IMR-90 (cell line): Measurements from ENCODE around the gene ABR. TPM values are rescaled to one million over a fixed set of nuclear protein-coding genes. Genes with fewer than 3 reads are reported as not detected.

ENCODE experiments used
- ATAC-seq: fragments of 200-7000 bp; cut with Tn5 transposase; 2 replicates; pipeline ENCODE4 v1.9.1; 2020; ENCODE audit warnings: low read depth, mild to moderate bottlenecking, moderate library complexity
- BruUV-seq: library from RNA; stranded (reverse); fragments of 400-500 nt; replicated peaks from 2 replicates; lab custom pipeline; 2021; lab: Mats Ljungman, UMichigan
- CTCF ChIA-PET: fragments of 300-600 bp; formaldehyde crosslinking; extraction: SDS; loops from one replicate; lab custom pipeline; 2021; ENCODE audit warnings: antibody characterized with exemption; lab: Yijun Ruan, JAX
- POLR2A ChIA-PET: fragments of 300-600 bp; sonication (Branson Sonifier 250); formaldehyde crosslinking; loops from one replicate; lab custom pipeline; 2022; ENCODE audit warnings: antibody characterized with exemption; ENCODE audit not compliant: unreplicated experiment; lab: Charles Lee
- DNase-seq: peaks from one replicate; pipeline ENCODE4 v3.0.0; 2013
- H2AFZ ChIP-seq: replicated peaks from 2 replicates; pipeline ENCODE3; 2013; ENCODE audit warnings: low read length, mild to moderate bottlenecking; ENCODE audit not compliant: poor library complexity
- H2AK5ac ChIP-seq: 2 replicates; pipeline ENCODE4 v1.6.1; 2013; ENCODE audit warnings: low read depth, low read length, inconsistent platforms
- H2AK9ac ChIP-seq: replicated peaks from 2 replicates; pipeline ENCODE3; 2013; ENCODE audit warnings: mild to moderate bottlenecking, low read depth, low read length, moderate library complexity; ENCODE audit not compliant: poor library complexity
- H2BK120ac ChIP-seq: 2 replicates; pipeline ENCODE4 v1.6.1; 2013; ENCODE audit warnings: low read depth, low read length, inconsistent platforms
- H2BK15ac ChIP-seq: 3 replicates; pipeline ENCODE4 v1.6.1; 2013; ENCODE audit warnings: low read depth, low read length, inconsistent platforms
- H2BK20ac ChIP-seq: 2 replicates; pipeline ENCODE4 v1.6.1; 2013; ENCODE audit warnings: low read depth, mild to moderate bottlenecking, inconsistent platforms, low read length, moderate library complexity
- H2BK5ac ChIP-seq: 2 replicates; pipeline ENCODE4 v1.6.1; 2013; ENCODE audit warnings: mild to moderate bottlenecking, low read depth, low read length, inconsistent platforms; ENCODE audit not compliant: poor library complexity, severe bottlenecking
- H3K14ac ChIP-seq: replicated peaks from 2 replicates; pipeline ENCODE4 v1.6.1; 2013; ENCODE audit warnings: low read depth, low read length, inconsistent platforms
- H3K18ac ChIP-seq: 2 replicates; pipeline ENCODE4 v1.6.1; 2013; ENCODE audit warnings: low read depth, low read length, control low read depth
- H3K23ac ChIP-seq: 2 replicates; pipeline ENCODE4 v1.6.1; 2013; ENCODE audit warnings: low read depth, low read length, inconsistent platforms
- H3K27ac ChIP-seq: 2 replicates; pipeline ENCODE4 v1.5.1; 2013; ENCODE audit warnings: mild to moderate bottlenecking, control low read depth, low read length; ENCODE audit not compliant: insufficient read depth
- H3K27me3 ChIP-seq: 2 replicates; pipeline ENCODE4 v1.6.1; 2013; ENCODE audit warnings: low read length; ENCODE audit not compliant: control insufficient read depth, insufficient read depth
- H3K36me3 ChIP-seq: 2 replicates; pipeline ENCODE4 v1.6.1; 2013; ENCODE audit warnings: low read length, mixed read lengths; ENCODE audit not compliant: control insufficient read depth, insufficient read depth
- H3K4ac ChIP-seq: 2 replicates; pipeline ENCODE4 v1.6.1; 2013; ENCODE audit warnings: low read depth, low read length, inconsistent platforms
- H3K4me1 ChIP-seq: 2 replicates; pipeline ENCODE4 v1.6.1; 2013; ENCODE audit warnings: low read length, mixed read lengths; ENCODE audit not compliant: control insufficient read depth, insufficient read depth
- H3K4me2 ChIP-seq: 2 replicates; pipeline ENCODE4 v1.6.1; 2013; ENCODE audit warnings: low read depth, mild to moderate bottlenecking, control low read depth, low read length, moderate library complexity
- H3K4me3 ChIP-seq: 2 replicates; pipeline ENCODE4 v1.5.1; 2013; ENCODE audit warnings: low read depth, mild to moderate bottlenecking, control low read depth, low read length, moderate library complexity; ENCODE audit not compliant: insufficient read depth
- H3K56ac ChIP-seq: 2 replicates; pipeline ENCODE4 v1.6.1; 2013; ENCODE audit warnings: low read length, inconsistent platforms; ENCODE audit not compliant: insufficient read depth; ENCODE audit errors: extremely low read depth
- H3K79me1 ChIP-seq, 2 experiments: 2 replicates each; pipeline ENCODE4 v1.6.1; 2013; ENCODE audit warnings: low read length in 2 of 2, inconsistent platforms in 1 of 2, low read depth in 1 of 2
- H3K9ac ChIP-seq: 2 replicates; pipeline ENCODE4 v1.6.1; 2013; ENCODE audit warnings: low read depth, low read length, control low read depth
- H3K9me1 ChIP-seq: 2 replicates; pipeline ENCODE4 v1.6.1; 2013; ENCODE audit warnings: low read length, inconsistent platforms; ENCODE audit not compliant: insufficient read depth
- H3K9me3 ChIP-seq: 2 replicates; pipeline ENCODE4 v1.6.1; 2013; ENCODE audit warnings: low read length; ENCODE audit not compliant: control insufficient read depth, insufficient read depth
- H4K20me1 ChIP-seq: 2 replicates; pipeline ENCODE4 v1.6.1; 2013; ENCODE audit warnings: low read length, inconsistent platforms; ENCODE audit not compliant: insufficient read depth
- H4K5ac ChIP-seq: 2 replicates; pipeline ENCODE4 v1.6.1; 2013; ENCODE audit warnings: mild to moderate bottlenecking, low read depth, low read length, control low read depth
- H4K8ac ChIP-seq, 2 experiments: 2 replicates each; pipeline ENCODE4 v1.6.1; 2013; ENCODE audit warnings: low read depth in 2 of 2, low read length in 2 of 2, control low read depth in 1 of 2, inconsistent platforms in 1 of 2
- H4K91ac ChIP-seq: 2 replicates; pipeline ENCODE4 v1.6.1; 2013; ENCODE audit warnings: low read depth, low read length, inconsistent platforms; ENCODE audit not compliant: insufficient read depth
- CEBPB ChIP-seq: IDR thresholded peaks from 2 replicates; pipeline ENCODE4 v1.6.1; 2012; ENCODE audit warnings: low read depth, low read length, improper control_type of control experiment
- CHD1 ChIP-seq: IDR thresholded peaks from 2 replicates; pipeline ENCODE4 v1.6.1; 2012; ENCODE audit warnings: low read depth, low read length, improper control_type of control experiment
- FOS ChIP-seq: fragments of 150-350 bp; IDR thresholded peaks from 2 replicates; pipeline ENCODE4 v1.6.1; 2016; ENCODE audit warnings: low read depth, low read length
- MAZ ChIP-seq: IDR thresholded peaks from 2 replicates; pipeline ENCODE4 v1.6.1; 2012; ENCODE audit warnings: low read depth, mild to moderate bottlenecking, low read length, improper control_type of control experiment, moderate library complexity, borderline replicate concordance
- NFE2L2 ChIP-seq: fragments of 150-350 bp; IDR thresholded peaks from 2 replicates; pipeline ENCODE4 v1.6.1; 2016; ENCODE audit warnings: low read depth, mild to moderate bottlenecking, low read length
- RAD21 ChIP-seq: IDR thresholded peaks from 2 replicates; pipeline ENCODE4 v1.6.1; 2012; ENCODE audit warnings: low read length, improper control_type of control experiment
- RCOR1 ChIP-seq: IDR thresholded peaks from 2 replicates; pipeline ENCODE4 v1.6.1; 2012; ENCODE audit warnings: mild to moderate bottlenecking, low read length, improper control_type of control experiment; ENCODE audit not compliant: insufficient replicate concordance
- RFX5 ChIP-seq: IDR thresholded peaks from 2 replicates; pipeline ENCODE4 v1.8.0; 2012; ENCODE audit warnings: low read depth, mild to moderate bottlenecking, low read length, moderate library complexity
- SMC3 ChIP-seq: fragments of 150-350 bp; IDR thresholded peaks from 2 replicates; pipeline ENCODE4 v1.6.1; 2016; ENCODE audit warnings: low read depth, mild to moderate bottlenecking, antibody characterized with exemption, low read length, moderate library complexity
- WGBS, 2 experiments: methylation state at CpG; one replicate each; pipeline versions ENCODE4 v1.1.5 to v1.1.7; 2013; ENCODE audit warnings: missing lambda C conversion rate in 2 of 2; ENCODE audit not compliant: insufficient read length in 1 of 2; ENCODE audit errors: extremely low coverage in 2 of 2; 5-methylcytosine and 5-hydroxymethylcytosine counted together
- dilution Hi-C: fragments of 300-500 bp; cut with HindIII; formaldehyde crosslinking; loops from one replicate; pipeline ENCODE4 v1.14.3; 2018; ENCODE audit warnings: low sequenced_read_pairs; ENCODE audit not compliant: unreplicated experiment
- in situ Hi-C: fragments of 300-500 bp; cut with MboI; formaldehyde crosslinking; loops from 3 replicates; pipeline ENCODE4 v1.14.3; 2019; ENCODE audit warnings: low sequenced_read_pairs, inconsistent platforms, mixed read lengths
- intact Hi-C: fragments of 100-400 bp; cut with micrococcal nuclease; formaldehyde crosslinking; loops from 2 replicates; pipeline ENCODE4 v1.10.0; 2022
- polyA plus RNA-seq, 3 experiments: library from polyadenylated mRNA; depleted of rRNA; stranded (reverse); fragments of >200 nt; gene quantifications; 2 replicates each; pipeline ENCODE4 v1.2.3, GENCODE V29; 2012; ENCODE audit warnings: low replicate concordance in 1 of 3
- total RNA-seq: library from RNA; depleted of rRNA; stranded (reverse); fragments of >200 nt; gene quantifications from 2 replicates; pipeline ENCODE4 v1.2.3, GENCODE V29; 2012
- TF ChIP-seq, protein P1 (sequence below): conservative IDR thresholded peaks from 2 replicates; pipeline ENCODE4 v1.5.1; 2012; ENCODE audit warnings: mild to moderate bottlenecking, low read depth, low read length, improper control_type of control experiment

ABR gene
- total and polyA plus RNA-seq, 2 of the 4 experiments (the other 2 are of a cell fraction): 28.3 to 79.7 TPM

DNA sequence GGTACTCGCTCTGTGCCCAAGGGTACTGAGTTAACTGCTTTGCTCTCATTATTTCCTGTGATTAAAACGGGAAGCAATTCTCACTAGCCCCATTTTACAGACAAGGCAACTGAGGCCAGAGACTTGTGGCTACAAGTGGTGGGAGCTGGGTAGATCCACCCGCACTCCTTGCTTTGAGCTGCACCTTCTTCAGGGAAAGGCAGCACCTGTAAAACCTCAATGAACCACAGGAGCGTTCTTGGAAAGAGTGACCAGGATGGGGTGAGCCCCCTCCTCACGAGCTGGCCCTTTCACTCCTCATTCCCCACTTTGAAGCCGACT, 102.8 kb downstream of the ABR start:
- intact Hi-C loops (no loop called here), in situ Hi-C loops (no loop called here), dilution Hi-C loops (no loop called here)
- no peak overlapping the region for H2BK20ac ChIP-seq
- no peak overlapping the region for H2AK9ac ChIP-seq
- no peak overlapping the region for H3K4me2 ChIP-seq
- no peaks in the 10 kb centered on the region for H3K27me3 ChIP-seq
- H4K8ac ChIP-seq: no peak overlapping the region
- WGBS, 2 experiments: no CpG with 5 or more reads among the region's 6 CpGs
- no peak overlapping the region for H4K5ac ChIP-seq
- no peak overlapping the region for H2BK120ac ChIP-seq
- H3K9ac ChIP-seq: no peak overlapping the region
- no peak for TF ChIP-seq RCOR1
- no peak for TF ChIP-seq NFE2L2
- TF ChIP-seq CHD1: no peak
- no peak for TF ChIP-seq CEBPB
- no peak for TF ChIP-seq SMC3
- no peak for TF ChIP-seq MAZ
- no peak for TF ChIP-seq RFX5
- no peak for TF ChIP-seq FOS
- TF ChIP-seq, protein P1, sequence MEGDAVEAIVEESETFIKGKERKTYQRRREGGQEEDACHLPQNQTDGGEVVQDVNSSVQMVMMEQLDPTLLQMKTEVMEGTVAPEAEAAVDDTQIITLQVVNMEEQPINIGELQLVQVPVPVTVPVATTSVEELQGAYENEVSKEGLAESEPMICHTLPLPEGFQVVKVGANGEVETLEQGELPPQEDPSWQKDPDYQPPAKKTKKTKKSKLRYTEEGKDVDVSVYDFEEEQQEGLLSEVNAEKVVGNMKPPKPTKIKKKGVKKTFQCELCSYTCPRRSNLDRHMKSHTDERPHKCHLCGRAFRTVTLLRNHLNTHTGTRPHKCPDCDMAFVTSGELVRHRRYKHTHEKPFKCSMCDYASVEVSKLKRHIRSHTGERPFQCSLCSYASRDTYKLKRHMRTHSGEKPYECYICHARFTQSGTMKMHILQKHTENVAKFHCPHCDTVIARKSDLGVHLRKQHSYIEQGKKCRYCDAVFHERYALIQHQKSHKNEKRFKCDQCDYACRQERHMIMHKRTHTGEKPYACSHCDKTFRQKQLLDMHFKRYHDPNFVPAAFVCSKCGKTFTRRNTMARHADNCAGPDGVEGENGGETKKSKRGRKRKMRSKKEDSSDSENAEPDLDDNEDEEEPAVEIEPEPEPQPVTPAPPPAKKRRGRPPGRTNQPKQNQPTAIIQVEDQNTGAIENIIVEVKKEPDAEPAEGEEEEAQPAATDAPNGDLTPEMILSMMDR: no peak
- TF ChIP-seq RAD21: no peak
- H3K4ac ChIP-seq: no peak overlapping the region
- H2BK15ac ChIP-seq: no peak overlapping the region
- ChIA-PET POLR2A (no interaction called here), CTCF (no interaction called here)
- H2BK5ac ChIP-seq: no peak overlapping the region
- no peak overlapping the region for H3K56ac ChIP-seq
- no peak for DNase-seq
- peaks cover 17% of the 10 kb centered on the region for H3K4me1 ChIP-seq
- no peak overlapping the region for H3K27ac ChIP-seq
- peaks cover 38% of the 10 kb centered on the region for H3K36me3 ChIP-seq
- no peak overlapping the region for H3K4me3 ChIP-seq
- no peak overlapping the region for H2AFZ ChIP-seq
- peaks cover 16% of the 10 kb centered on the region for H3K9me1 ChIP-seq
- no peak for ATAC-seq
- no peak overlapping the region for H2AK5ac ChIP-seq
- H3K23ac ChIP-seq: no peak overlapping the region
- H3K14ac ChIP-seq: no peak overlapping the region
- peaks cover 34% of the 10 kb centered on the region for H4K20me1 ChIP-seq
- H3K79me1 ChIP-seq: peaks cover 0 to 30% of the 10 kb centered on the region in 2 experiments; a peak in 2 of 4 replicates
- BruUV-seq: no TSS peak
- H4K91ac ChIP-seq: no peak overlapping the region
- H3K9me3 ChIP-seq: no peaks in the 10 kb centered on the region
- H3K18ac ChIP-seq: no peak overlapping the region
